CD8-positive, alpha-beta memory T cell (primary cell): ENCODE results near the gene NUDT1. TPM values are rescaled to one million over a fixed set of nuclear protein-coding genes. Genes with fewer than 3 reads are reported as not detected.

Experiments used
- CTCF ChIA-PET: fragments of 350-600 bp; sonication (Branson Sonifier 250); formaldehyde crosslinking; loops from one replicate; lab custom pipeline; 2021; ENCODE audit warnings: antibody characterized with exemption; lab: Charles Lee
- POLR2A ChIA-PET: fragments of 350-600 bp; sonication (Branson Sonifier 250); formaldehyde crosslinking; loops from one replicate; lab custom pipeline; 2021; ENCODE audit warnings: antibody characterized with exemption; lab: Charles Lee
- DNase-seq, 5 donors: peaks; one replicate each; pipeline versions ENCODE4 v3.0.0 to v3.0.0-alpha.2; 2020 to 2022; ENCODE audit warnings: mixed read lengths in 1 of 5
- H3K27ac ChIP-seq: one replicate; pipeline ENCODE4 v1.7.0; 2013; ENCODE audit warnings: low read depth, mild to moderate bottlenecking, low read length, moderate library complexity
- H3K27me3 ChIP-seq: 2 replicates; pipeline ENCODE4 v1.7.0; 2013; ENCODE audit warnings: low read length, mild to moderate bottlenecking; ENCODE audit not compliant: insufficient read depth, poor library complexity, severe bottlenecking
- H3K36me3 ChIP-seq: 2 replicates; pipeline ENCODE4 v1.7.0; 2013; ENCODE audit warnings: mild to moderate bottlenecking, low read length, moderate library complexity; ENCODE audit not compliant: insufficient read depth
- H3K4me1 ChIP-seq: 2 replicates; pipeline ENCODE4 v1.7.0; 2013; ENCODE audit warnings: mild to moderate bottlenecking, low read length, moderate library complexity; ENCODE audit not compliant: insufficient read depth
- H3K4me3 ChIP-seq: 2 replicates; pipeline ENCODE4 v1.7.0; 2013; ENCODE audit warnings: mild to moderate bottlenecking, low read length
- H3K9me3 ChIP-seq: 2 replicates; pipeline ENCODE4 v1.7.0; 2013; ENCODE audit warnings: mild to moderate bottlenecking, low read length
- H3K27ac Mint-ChIP-seq, 8 donors: one replicate each; pipeline ENCODE4 v1.8.0; 2020 to 2021; ENCODE audit warnings: mixed read lengths in 8 of 8, mild to moderate bottlenecking in 6 of 8, inconsistent platforms in 3 of 8, moderate library complexity in 3 of 8
- H3K27me3 Mint-ChIP-seq, 2 donors: one replicate each; pipeline ENCODE4 v1.8.0; 2020 to 2021; ENCODE audit warnings: mixed read lengths in 2 of 2, mild to moderate bottlenecking in 1 of 2, moderate library complexity in 1 of 2
- H3K36me3 Mint-ChIP-seq, 3 donors: one replicate each; pipeline ENCODE4 v1.8.0; 2020 to 2021; ENCODE audit warnings: mixed read lengths in 3 of 3, inconsistent platforms in 1 of 3, mild to moderate bottlenecking in 1 of 3
- H3K4me1 Mint-ChIP-seq, 3 donors: one replicate each; pipeline ENCODE4 v1.8.0; 2020 to 2021; ENCODE audit warnings: mixed read lengths in 3 of 3, inconsistent platforms in 1 of 3, mild to moderate bottlenecking in 1 of 3
- H3K4me3 Mint-ChIP-seq, 7 donors: one replicate each; pipeline ENCODE4 v1.8.0; 2020 to 2021; ENCODE audit warnings: mixed read lengths in 7 of 7, mild to moderate bottlenecking in 6 of 7, moderate library complexity in 4 of 7, inconsistent platforms in 2 of 7
- H3K9me3 Mint-ChIP-seq, 5 donors: one replicate each; pipeline ENCODE4 v1.8.0; 2020 to 2022; ENCODE audit warnings: mixed read lengths in 5 of 5, mild to moderate bottlenecking in 3 of 5, moderate library complexity in 2 of 5, inconsistent platforms in 1 of 5
- polyA plus RNA-seq: library from polyadenylated mRNA; unstranded; fragments of 300-500 nt; fragmentation: Illumina TruSeq; gene quantifications from one replicate; pipeline ENCODE4 v1.2.3, GENCODE V29; 2021
- total RNA-seq, 2 experiments: library from RNA; stranded (reverse); gene quantifications; one replicate each; pipeline ENCODE4 v1.2.3, GENCODE V29; 2021

NUDT1 gene
- total and polyA plus RNA-seq, 3 experiments from 2014 or later = 52.7 to 89.8 (median 83.1) TPM

DNA sequence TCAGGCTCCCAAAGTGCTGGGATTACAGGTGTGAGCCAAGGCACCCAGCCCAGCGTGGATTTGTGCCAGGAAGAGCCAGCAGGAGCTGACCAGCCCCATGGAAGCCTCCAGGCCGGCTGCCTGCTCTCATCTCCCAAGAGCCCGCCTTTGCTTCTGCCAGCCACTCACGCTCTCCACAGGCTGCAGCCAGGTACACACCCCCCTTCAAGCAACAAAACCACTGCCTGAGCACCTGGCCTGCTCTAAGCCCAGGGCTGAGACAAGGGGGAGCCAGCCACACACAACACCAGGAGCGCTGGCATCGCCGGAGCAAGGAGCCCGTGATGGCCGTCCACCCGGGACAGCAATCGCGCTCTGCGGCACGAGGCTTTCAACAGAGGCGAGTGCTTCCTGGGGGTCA lies 43.8 kb upstream of the NUDT1 start:
- H3K9me3 ChIP-seq = no peaks in the 10 kb centered on the region
- POLR2A ChIA-PET = no interaction called here
- H3K27me3 Mint-ChIP-seq = no peaks in the 10 kb centered on the region
- H3K4me3 Mint-ChIP-seq = no peak overlapping the region
- DNase-seq = no peak
- H3K36me3 ChIP-seq = no peaks in the 10 kb centered on the region
- H3K4me1 ChIP-seq = no peaks in the 10 kb centered on the region
- no peaks in the 10 kb centered on the region for H3K27me3 ChIP-seq
- no peak overlapping the region for H3K4me3 ChIP-seq
- H3K9me3 Mint-ChIP-seq = peaks cover 0 to 2% (median 0%) of the 10 kb centered on the region in 5 donors
- H3K27ac ChIP-seq = no peak overlapping the region
- CTCF ChIA-PET = no interaction called here
- peaks cover 0 to 8% (median 0%) of the 10 kb centered on the region in 3 donors for H3K4me1 Mint-ChIP-seq
- peaks cover 0 to 56% (median 17%) of the 10 kb centered on the region in 3 donors for H3K36me3 Mint-ChIP-seq
- H3K27ac Mint-ChIP-seq = no peak overlapping the region

DNA sequence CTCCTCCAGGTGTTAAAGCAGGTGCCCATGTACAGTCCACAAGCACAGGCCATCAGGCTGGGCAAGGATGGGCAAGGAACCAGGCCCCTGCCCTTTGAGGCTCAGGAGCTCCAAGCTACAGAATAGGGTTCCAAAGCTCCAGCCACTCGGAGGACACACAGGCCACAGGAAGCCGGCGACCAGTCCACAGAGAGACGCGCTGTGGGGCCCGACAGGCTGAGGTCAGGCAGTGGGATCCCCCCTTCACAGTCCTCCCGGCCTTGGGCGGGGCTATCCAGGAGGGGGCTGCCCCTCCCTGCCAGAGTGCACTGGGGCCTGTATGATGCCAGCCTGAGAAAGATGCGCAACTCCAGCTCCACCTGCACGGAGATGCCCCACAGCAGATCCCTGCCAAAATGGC lies 43.3 kb upstream of the NUDT1 start:
- no peak overlapping the region for H3K4me3 ChIP-seq
- Mint-ChIP-seq H3K27ac (no peak overlapping the region), H3K27me3 (no peaks in the 10 kb centered on the region), H3K9me3 (peaks cover 0 to 2% (median 0%) of the 10 kb centered on the region in 5 donors), H3K4me3 (no peak overlapping the region), H3K4me1 (peaks cover 0 to 8% (median 0%) of the 10 kb centered on the region in 3 donors), H3K36me3 (peaks cover 0 to 56% (median 17%) of the 10 kb centered on the region in 3 donors)
- DNase-seq = no peak
- ChIA-PET CTCF (no interaction called here), POLR2A (no interaction called here)
- H3K9me3 ChIP-seq = no peaks in the 10 kb centered on the region
- H3K4me1 ChIP-seq = no peaks in the 10 kb centered on the region
- H3K36me3 ChIP-seq = no peaks in the 10 kb centered on the region
- H3K27ac ChIP-seq = no peak overlapping the region
- no peaks in the 10 kb centered on the region for H3K27me3 ChIP-seq

DNA sequence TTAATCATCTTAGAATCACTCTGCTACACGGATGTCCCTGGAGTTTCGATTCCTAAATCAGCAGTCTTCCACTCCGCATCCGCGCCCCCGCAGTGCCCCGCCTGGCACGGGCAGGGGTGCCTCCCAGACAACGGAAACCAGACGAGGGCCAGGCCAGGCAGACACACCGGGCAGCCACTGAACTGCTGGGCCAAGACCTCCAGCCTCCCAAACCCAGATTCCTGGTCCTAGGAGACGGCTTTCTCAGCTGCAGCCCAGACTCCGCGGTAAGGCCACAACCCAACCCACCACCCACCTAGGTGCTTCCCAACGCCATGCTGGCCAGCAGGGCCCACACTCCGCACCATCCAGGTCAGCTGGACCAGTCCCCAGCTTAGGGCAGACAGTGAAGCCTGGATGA lies 42.5 kb upstream of the NUDT1 start:
- H3K4me1 Mint-ChIP-seq = peaks cover 0 to 8% (median 0%) of the 10 kb centered on the region in 3 donors
- Histone ChIP-seq H3K4me3 (no peak overlapping the region), H3K9me3 (no peaks in the 10 kb centered on the region), H3K36me3 (no peaks in the 10 kb centered on the region), H3K27me3 (no peaks in the 10 kb centered on the region), H3K27ac (no peak overlapping the region), H3K4me1 (no peaks in the 10 kb centered on the region)
- no peaks in the 10 kb centered on the region for H3K27me3 Mint-ChIP-seq
- ChIA-PET CTCF (no interaction called here), POLR2A (no interaction called here)
- peaks cover 0 to 2% (median 0%) of the 10 kb centered on the region in 5 donors for H3K9me3 Mint-ChIP-seq
- no peak overlapping the region for H3K4me3 Mint-ChIP-seq
- peak overlapping the region in 1 of 8 donors; percentile 72 for H3K27ac Mint-ChIP-seq
- H3K36me3 Mint-ChIP-seq = peaks cover 0 to 56% (median 21%) of the 10 kb centered on the region in 3 donors
- DNase-seq = no peak

DNA sequence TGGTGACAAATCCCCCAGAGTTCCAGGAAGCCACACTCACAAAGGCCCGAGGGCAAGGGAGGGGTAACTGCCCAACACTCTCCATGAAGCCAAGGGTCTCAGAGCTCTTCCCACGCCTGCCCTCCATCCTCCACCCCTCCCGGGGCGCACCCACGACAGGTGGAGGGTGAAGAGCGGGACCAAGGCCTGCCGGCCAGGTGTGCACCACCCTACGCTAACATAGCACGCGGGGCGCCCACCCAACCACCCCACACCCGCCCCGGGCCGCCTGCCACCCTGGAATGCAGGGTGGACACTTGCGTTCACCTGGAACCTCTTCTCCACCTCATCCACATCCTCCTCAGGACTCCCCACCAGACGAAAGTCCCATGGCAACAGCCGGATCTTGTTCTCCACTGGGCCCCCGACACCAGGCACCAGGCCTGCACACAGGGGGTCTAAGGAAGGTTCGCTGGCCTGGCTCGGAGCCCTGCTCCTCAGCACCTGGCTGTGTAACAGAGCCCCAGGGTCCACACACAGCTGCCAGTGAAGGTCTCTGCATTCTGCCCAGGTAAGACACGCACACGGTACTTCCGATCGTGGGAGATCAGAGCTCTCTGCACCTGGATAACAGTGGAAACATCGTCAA lies 42.0 kb upstream of the NUDT1 start:
- Mint-ChIP-seq H3K4me3 (no peak overlapping the region), H3K27me3 (no peaks in the 10 kb centered on the region), H3K9me3 (peaks cover 0 to 2% (median 0%) of the 10 kb centered on the region in 5 donors), H3K4me1 (peaks cover 0 to 8% (median 0%) of the 10 kb centered on the region in 3 donors), H3K36me3 (peaks cover 0 to 55% (median 22%) of the 10 kb centered on the region in 3 donors), H3K27ac (peak overlapping the region in 1 of 8 donors; percentile 75)
- POLR2A ChIA-PET = no interaction called here
- no peak for DNase-seq
- CTCF ChIA-PET = no interaction called here
- no peaks in the 10 kb centered on the region for H3K9me3 ChIP-seq
- H3K27me3 ChIP-seq = no peaks in the 10 kb centered on the region
- H3K36me3 ChIP-seq = no peaks in the 10 kb centered on the region
- H3K4me3 ChIP-seq = no peak overlapping the region
- no peak overlapping the region for H3K27ac ChIP-seq
- H3K4me1 ChIP-seq = no peaks in the 10 kb centered on the region

DNA sequence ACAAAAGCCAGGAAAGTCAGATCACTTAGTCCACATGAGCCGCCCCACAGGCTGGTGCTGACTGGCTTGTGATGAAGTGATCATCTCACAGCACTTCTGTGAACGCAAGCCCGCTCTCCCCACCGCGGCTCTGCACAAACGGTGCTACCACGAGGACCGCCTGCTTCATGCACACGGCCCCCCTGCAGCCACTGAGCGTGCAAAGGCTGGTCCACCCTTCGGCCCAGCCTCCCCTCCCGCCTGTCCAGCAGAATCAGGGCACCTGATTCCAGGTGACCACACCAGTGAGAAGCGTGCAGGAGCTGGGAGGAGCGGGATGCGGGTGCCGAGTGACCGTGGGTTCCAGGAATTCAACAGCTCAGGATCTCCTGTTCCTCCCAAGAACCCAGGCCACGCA lies 41.4 kb upstream of the NUDT1 start:
- Histone ChIP-seq H3K27ac (no peak overlapping the region), H3K4me1 (no peaks in the 10 kb centered on the region), H3K27me3 (no peaks in the 10 kb centered on the region), H3K9me3 (no peaks in the 10 kb centered on the region), H3K36me3 (no peaks in the 10 kb centered on the region), H3K4me3 (no peak overlapping the region)
- CTCF ChIA-PET = no interaction called here
- Mint-ChIP-seq H3K4me3 (no peak overlapping the region), H3K4me1 (peaks cover 0 to 8% (median 0%) of the 10 kb centered on the region in 3 donors), H3K27me3 (no peaks in the 10 kb centered on the region), H3K27ac (no peak overlapping the region), H3K9me3 (peaks cover 0 to 1% (median 0%) of the 10 kb centered on the region in 5 donors), H3K36me3 (peaks cover 0 to 55% (median 18%) of the 10 kb centered on the region in 3 donors)
- POLR2A ChIA-PET = no interaction called here
- DNase-seq = no peak

DNA sequence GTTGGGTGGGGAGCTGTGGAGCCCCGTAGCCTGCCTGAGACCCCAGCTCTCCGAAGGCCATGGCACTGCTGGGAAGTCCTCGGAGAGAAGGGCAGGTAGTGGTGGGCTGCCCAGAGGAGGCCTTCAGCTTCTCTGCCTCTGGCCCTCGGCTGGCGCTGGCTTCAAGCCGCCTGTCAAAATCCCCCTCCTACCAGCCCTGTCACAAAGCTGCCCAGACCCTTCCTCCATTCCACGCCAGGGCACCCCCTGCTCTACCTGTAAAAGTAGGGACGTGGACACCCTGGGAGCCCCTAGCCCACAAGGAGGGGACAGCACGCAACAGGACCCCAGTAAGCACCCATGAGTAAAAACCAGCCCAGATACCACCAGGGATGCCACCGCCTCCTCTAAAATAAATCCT lies 40.9 kb upstream of the NUDT1 start:
- peaks cover 0 to 52% (median 14%) of the 10 kb centered on the region in 3 donors for H3K36me3 Mint-ChIP-seq
- H3K9me3 Mint-ChIP-seq = no peaks in the 10 kb centered on the region
- no peaks in the 10 kb centered on the region for H3K27me3 Mint-ChIP-seq
- CTCF ChIA-PET = no interaction called here
- no peak for DNase-seq
- Histone ChIP-seq H3K4me1 (no peaks in the 10 kb centered on the region), H3K36me3 (no peaks in the 10 kb centered on the region), H3K4me3 (no peak overlapping the region), H3K9me3 (no peaks in the 10 kb centered on the region), H3K27ac (no peak overlapping the region), H3K27me3 (no peaks in the 10 kb centered on the region)
- H3K4me1 Mint-ChIP-seq = peaks cover 0 to 8% (median 0%) of the 10 kb centered on the region in 3 donors
- no peak overlapping the region for H3K4me3 Mint-ChIP-seq
- no peak overlapping the region for H3K27ac Mint-ChIP-seq
- POLR2A ChIA-PET = no interaction called here

DNA sequence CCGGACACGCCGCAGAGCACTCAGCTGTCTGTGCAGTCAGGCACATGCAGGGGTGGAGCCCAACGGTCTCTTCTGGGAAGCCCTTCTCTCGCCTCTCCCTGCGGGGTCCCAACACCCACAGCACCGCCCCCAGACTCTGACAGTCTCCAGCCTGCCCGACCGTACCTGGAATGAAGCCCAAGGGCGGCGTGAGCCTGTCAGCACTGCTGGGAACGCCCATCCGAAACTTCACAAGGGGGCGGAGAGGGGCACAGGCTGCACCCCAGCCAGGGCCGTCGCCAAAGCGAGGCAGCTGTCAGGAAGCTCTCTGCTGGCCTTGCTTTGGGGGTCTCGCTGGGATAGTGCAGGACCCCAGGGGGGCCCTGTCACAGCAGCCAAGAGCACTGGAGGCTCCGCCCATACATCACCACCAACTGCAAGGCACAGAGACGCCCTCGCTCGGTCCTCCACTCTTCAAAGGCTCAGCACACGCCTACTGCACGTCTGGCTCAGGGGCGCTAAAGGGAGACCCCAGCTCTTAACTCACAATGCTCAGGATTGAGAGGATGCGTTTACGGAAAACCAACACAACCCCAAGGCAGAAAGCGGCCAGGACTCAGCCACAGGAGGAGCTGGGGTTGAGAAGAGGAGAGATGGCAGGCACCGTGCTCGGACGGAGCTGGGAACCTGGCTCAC lies 40.2 kb upstream of the NUDT1 start:
- no peak for DNase-seq

DNA sequence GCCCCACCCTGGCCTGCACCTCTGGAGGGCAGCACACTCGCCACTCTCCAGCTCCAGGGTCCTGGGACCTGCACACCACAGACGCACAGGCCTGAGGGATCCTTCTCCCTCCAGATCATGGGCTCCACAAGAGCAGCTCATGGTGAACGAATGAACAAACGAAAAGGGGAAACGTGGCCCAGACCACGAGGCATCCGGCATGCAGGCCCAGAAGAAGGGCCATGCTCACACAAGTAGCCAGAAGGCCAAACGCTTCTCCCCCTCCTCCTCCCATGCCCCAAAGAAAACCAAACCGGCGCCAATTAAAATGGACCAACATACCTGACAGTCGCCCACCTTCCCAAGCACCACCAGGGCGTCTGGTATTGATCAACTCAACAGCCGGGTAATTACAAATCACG lies 39.7 kb upstream of the NUDT1 start:
- H3K27me3 ChIP-seq = no peaks in the 10 kb centered on the region
- no peak for DNase-seq
- no peaks in the 10 kb centered on the region for H3K36me3 ChIP-seq
- H3K9me3 Mint-ChIP-seq = no peaks in the 10 kb centered on the region
- CTCF ChIA-PET = no interaction called here
- peaks cover 0 to 3% (median 0%) of the 10 kb centered on the region in 3 donors for H3K4me1 Mint-ChIP-seq
- no peak overlapping the region for H3K4me3 ChIP-seq
- H3K27me3 Mint-ChIP-seq = no peaks in the 10 kb centered on the region
- no peak overlapping the region for H3K4me3 Mint-ChIP-seq
- no peak overlapping the region for H3K27ac Mint-ChIP-seq
- peaks cover 0 to 48% (median 13%) of the 10 kb centered on the region in 3 donors for H3K36me3 Mint-ChIP-seq
- no peak overlapping the region for H3K27ac ChIP-seq
- H3K4me1 ChIP-seq = no peaks in the 10 kb centered on the region
- POLR2A ChIA-PET = no interaction called here
- H3K9me3 ChIP-seq = no peaks in the 10 kb centered on the region

More for the DNA sequence above, 40.2 kb upstream of the NUDT1 start:
- H3K27ac Mint-ChIP-seq = no peak overlapping the region
- no peaks in the 10 kb centered on the region for H3K27me3 Mint-ChIP-seq
- ChIA-PET CTCF (no interaction called here), POLR2A (no interaction called here)
- Histone ChIP-seq H3K4me3 (no peak overlapping the region), H3K27ac (no peak overlapping the region), H3K36me3 (no peaks in the 10 kb centered on the region), H3K4me1 (no peaks in the 10 kb centered on the region), H3K27me3 (no peaks in the 10 kb centered on the region), H3K9me3 (no peaks in the 10 kb centered on the region)
- no peak overlapping the region for H3K4me3 Mint-ChIP-seq
- peaks cover 0 to 49% (median 14%) of the 10 kb centered on the region in 3 donors for H3K36me3 Mint-ChIP-seq
- no peaks in the 10 kb centered on the region for H3K9me3 Mint-ChIP-seq
- H3K4me1 Mint-ChIP-seq = peaks cover 0 to 8% (median 0%) of the 10 kb centered on the region in 3 donors
